Activated naive CD8-positive, alpha-beta T cell treated with anti-CD3 and anti-CD28 coated beads for 36 hours (primary cell): Measurements from ENCODE around the gene CLBA1. TPM values are rescaled to one million over a fixed set of nuclear protein-coding genes. Genes with fewer than 3 reads are reported as not detected.
"Not testable (repeated sequence)": the region's sequence is repeated elsewhere in the genome, so short reads cannot be mapped to it uniquely, and the experiment has no call there.

Experiments used
- DNase-seq: peaks from one replicate; pipeline ENCODE4 v3.0.0; 2021
- H3K27ac Mint-ChIP-seq: one replicate; pipeline ENCODE4 v1.8.0; 2022; ENCODE audit warnings: mild to moderate bottlenecking, moderate library complexity, mixed read lengths
- H3K27me3 Mint-ChIP-seq: one replicate; pipeline ENCODE4 v1.8.0; 2022; ENCODE audit warnings: mild to moderate bottlenecking, mixed read lengths
- H3K36me3 Mint-ChIP-seq: one replicate; pipeline ENCODE4 v1.8.0; 2021; ENCODE audit warnings: mild to moderate bottlenecking, mixed read lengths
- H3K4me1 Mint-ChIP-seq: one replicate; pipeline ENCODE4 v1.8.0; 2021; ENCODE audit warnings: mixed read lengths
- H3K4me3 Mint-ChIP-seq: one replicate; pipeline ENCODE4 v1.8.0; 2022; ENCODE audit warnings: mild to moderate bottlenecking, moderate library complexity, mixed read lengths
- H3K9me3 Mint-ChIP-seq: one replicate; pipeline ENCODE4 v1.8.0; 2022; ENCODE audit warnings: mixed read lengths
- total RNA-seq, 2 experiments: library from RNA; stranded (reverse); gene quantifications; one replicate each; pipeline ENCODE4 v1.2.3, GENCODE V29; 2021

CLBA1 gene
- total RNA-seq = 1 to 10 TPM; 1.5 to 1.9 TPM

DNA sequence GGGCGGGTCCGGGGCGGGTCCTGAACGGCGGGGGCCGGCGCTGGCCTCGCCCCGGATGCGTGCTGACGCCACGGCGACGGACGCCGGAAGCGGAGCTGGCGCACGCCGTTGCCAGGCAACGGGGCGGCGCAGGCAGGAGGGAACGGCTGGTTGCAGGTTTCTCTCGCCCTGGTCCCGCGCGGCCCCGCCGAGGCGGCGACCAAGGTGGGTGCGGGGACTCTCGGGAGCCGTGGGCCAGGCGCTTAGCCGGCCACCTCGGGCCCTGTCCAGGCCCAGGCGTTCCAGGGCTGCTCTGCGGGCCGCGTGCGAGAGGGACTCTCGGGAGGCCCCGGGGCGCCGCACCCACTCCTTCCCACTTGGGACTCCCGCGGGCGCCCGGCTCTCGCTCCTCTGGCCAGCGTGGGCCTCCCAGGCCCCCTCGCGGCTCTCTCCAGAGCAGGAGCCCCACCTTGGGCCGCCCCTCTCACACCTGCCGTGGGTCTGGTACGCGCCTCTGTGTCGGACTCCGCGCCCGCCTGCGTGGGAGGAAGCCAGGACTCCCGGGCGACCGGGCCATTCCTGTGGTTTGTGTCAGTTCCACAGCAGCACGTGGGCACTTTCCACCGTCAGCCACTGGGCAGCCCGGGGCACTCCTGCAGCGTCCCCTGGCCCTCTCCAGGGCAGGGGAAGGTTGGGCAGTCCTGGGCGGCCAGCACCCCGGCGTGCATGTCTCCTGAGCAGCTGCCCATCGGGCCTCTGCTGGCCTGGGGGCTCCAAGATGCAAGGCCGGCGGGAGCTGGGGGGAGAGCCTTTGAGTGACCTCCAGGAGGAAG, at the start of gene CLBA1:
Gene CLBA1 (plus strand): TSS at position 114 of the 812 bp plus-strand sequence. CDS start 644 bp downstream, at position 758.
- no peaks in the 10 kb centered on the region for H3K4me1 Mint-ChIP-seq
- no peaks in the 10 kb centered on the region for H3K36me3 Mint-ChIP-seq
- H3K27ac Mint-ChIP-seq = peak within 1 kb of the TSS; percentile 54
- H3K27me3 Mint-ChIP-seq = no peaks in the 10 kb centered on the region
- no peaks in the 10 kb centered on the region for H3K9me3 Mint-ChIP-seq
- peak within 1 kb of the TSS; percentile 69 for H3K4me3 Mint-ChIP-seq
- DNase-seq = peak; percentile 92

- DNase-seq = no peak
- Mint-ChIP-seq H3K27ac (no peak overlapping the region), H3K36me3 (no peaks in the 10 kb centered on the region), H3K4me1 (no peaks in the 10 kb centered on the region), H3K27me3 (peaks cover 29% of the 10 kb centered on the region), H3K4me3 (no peak overlapping the region), H3K9me3 (no peaks in the 10 kb centered on the region)
Observed at GRCh38 chr14:104935955-104936354, 49.6 kb upstream of the CLBA1 start.

DNA sequence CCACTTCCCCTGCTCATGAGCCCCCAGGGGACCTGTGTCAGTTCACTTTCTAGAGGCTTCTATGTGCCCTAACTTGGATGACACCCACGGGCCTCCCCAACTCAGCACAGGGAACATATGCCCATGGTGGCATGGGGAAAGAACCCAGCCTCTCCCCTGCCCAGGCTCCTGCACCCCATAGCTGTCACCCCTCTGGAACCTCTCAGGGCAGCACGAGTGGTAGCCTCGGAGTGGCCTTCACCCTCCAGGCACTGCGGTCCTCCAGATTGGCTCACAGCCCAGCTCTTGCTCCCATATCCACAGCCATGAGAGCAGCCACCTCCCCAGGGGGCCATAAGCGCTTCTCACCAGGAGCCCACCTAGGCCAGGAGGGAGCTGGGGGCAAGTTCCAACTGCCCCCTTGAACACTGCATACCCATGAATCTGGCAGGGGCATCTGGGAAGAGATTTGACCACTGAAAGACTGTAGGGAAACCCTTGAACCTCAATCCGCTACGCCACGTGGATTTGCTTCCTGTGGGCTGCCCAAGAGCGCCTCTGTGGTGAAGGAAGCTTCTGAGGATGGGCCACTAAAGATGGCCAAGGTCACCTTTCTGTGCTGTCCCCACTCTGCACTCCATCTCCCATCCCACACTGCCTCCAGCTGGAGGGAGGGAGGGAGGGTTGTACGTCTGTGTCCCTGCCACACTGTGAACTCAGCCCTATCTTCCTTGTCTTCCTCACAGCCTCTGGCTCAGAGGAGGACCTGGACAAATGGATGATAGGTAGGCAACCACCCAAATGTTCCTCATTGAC, 49.0 kb upstream of the CLBA1 start:
- DNase-seq = no peak
- Mint-ChIP-seq H3K27ac (no peak overlapping the region), H3K9me3 (no peaks in the 10 kb centered on the region), H3K4me3 (no peak overlapping the region), H3K4me1 (no peaks in the 10 kb centered on the region), H3K27me3 (peaks cover 29% of the 10 kb centered on the region), H3K36me3 (no peaks in the 10 kb centered on the region)

- Mint-ChIP-seq H3K36me3 (no peaks in the 10 kb centered on the region), H3K9me3 (no peaks in the 10 kb centered on the region), H3K4me1 (no peaks in the 10 kb centered on the region), H3K27me3 (peaks cover 29% of the 10 kb centered on the region), H3K4me3 (no peak overlapping the region), H3K27ac (no peak overlapping the region)
- DNase-seq = no peak
Observed at GRCh38 chr14:104937161-104937560, 48.4 kb upstream of the CLBA1 start.

- Mint-ChIP-seq H3K4me1 (no peaks in the 10 kb centered on the region), H3K4me3 (no peak overlapping the region), H3K27ac (no peak overlapping the region), H3K27me3 (peaks cover 29% of the 10 kb centered on the region), H3K36me3 (no peaks in the 10 kb centered on the region), H3K9me3 (no peaks in the 10 kb centered on the region)
- DNase-seq = no peak
Observed at GRCh38 chr14:104937694-104938365, 47.8 kb upstream of the CLBA1 start.

DNA sequence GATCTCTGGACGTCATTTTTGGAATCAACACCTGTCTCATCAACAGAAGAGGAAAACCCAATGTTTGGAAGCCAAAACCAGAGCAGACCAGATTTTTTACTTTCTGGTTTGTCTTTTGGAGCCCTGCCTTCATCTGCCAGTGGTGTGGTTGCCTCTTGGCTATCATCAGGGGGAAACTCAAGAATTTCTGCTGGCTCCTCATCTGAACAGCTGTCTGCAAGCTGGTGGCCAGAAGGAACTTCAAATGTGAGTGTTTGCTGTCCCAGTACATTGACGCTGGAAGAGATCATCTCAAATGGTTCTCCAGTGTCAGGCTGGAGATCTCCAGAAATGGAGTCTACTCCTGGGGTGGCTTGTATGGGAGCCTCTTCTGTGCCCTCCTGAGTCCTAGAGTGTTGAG, 47.2 kb upstream of the CLBA1 start:
- H3K4me1 Mint-ChIP-seq = no peaks in the 10 kb centered on the region
- H3K4me3 Mint-ChIP-seq = no peak overlapping the region
- DNase-seq = no peak
- peaks cover 29% of the 10 kb centered on the region for H3K27me3 Mint-ChIP-seq
- H3K27ac Mint-ChIP-seq = no peak overlapping the region
- H3K36me3 Mint-ChIP-seq = no peaks in the 10 kb centered on the region
- H3K9me3 Mint-ChIP-seq = no peaks in the 10 kb centered on the region

- H3K36me3 Mint-ChIP-seq = no peaks in the 10 kb centered on the region
- H3K9me3 Mint-ChIP-seq = no peaks in the 10 kb centered on the region
- no peak overlapping the region for H3K4me3 Mint-ChIP-seq
- no peak overlapping the region for H3K27ac Mint-ChIP-seq
- DNase-seq = no peak
- peaks cover 28% of the 10 kb centered on the region for H3K27me3 Mint-ChIP-seq
- no peaks in the 10 kb centered on the region for H3K4me1 Mint-ChIP-seq
Observed at GRCh38 chr14:104938960-104939359, 46.6 kb upstream of the CLBA1 start.

GRCh38 chr14:104939666-104940410, 45.8 kb upstream of the CLBA1 start:
- Mint-ChIP-seq H3K9me3 (no peaks in the 10 kb centered on the region), H3K27me3 (peaks cover 19% of the 10 kb centered on the region), H3K4me3 (no peak overlapping the region), H3K27ac (no peak overlapping the region), H3K36me3 (no peaks in the 10 kb centered on the region), H3K4me1 (no peaks in the 10 kb centered on the region)
- DNase-seq = no peak

DNA sequence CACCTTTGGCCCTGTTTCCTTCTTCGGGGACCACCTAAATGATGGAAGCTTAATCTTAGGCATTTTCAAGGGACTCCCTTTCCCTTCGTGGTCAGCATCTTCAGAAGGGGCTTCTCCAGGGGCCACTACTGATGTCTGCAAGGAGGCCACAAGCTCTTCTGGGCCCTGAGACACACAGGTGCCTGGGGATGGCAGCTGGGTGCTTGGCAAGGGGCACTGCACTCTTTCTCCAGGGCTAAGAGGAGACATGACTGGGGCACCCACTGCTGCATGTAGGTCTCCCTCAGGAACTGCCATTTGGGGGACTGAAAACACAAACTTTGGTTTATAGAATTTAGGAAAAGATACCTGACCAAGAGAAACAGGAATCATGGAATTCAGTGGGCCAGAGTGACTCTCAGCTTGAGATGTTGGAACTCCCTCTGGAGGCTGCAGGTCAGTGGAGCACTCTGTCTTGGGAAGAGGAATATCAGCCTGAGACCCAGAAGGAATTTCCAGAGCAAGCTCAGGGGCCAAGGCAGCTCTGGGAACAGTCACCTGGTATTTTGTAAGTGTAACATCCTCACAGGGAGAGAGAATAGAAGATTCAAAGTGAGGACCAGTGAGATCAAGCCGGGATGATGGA, 45.0 kb upstream of the CLBA1 start:
- H3K27ac Mint-ChIP-seq = no peak overlapping the region
- no peaks in the 10 kb centered on the region for H3K4me1 Mint-ChIP-seq
- peaks cover 15% of the 10 kb centered on the region for H3K27me3 Mint-ChIP-seq

GRCh38 chr14:104941508-104942365, 43.9 kb upstream of the CLBA1 start:
- no peaks in the 10 kb centered on the region for H3K9me3 Mint-ChIP-seq
- no peak for DNase-seq
- no peaks in the 10 kb centered on the region for H3K4me1 Mint-ChIP-seq
- no peak overlapping the region for H3K4me3 Mint-ChIP-seq
- H3K27ac Mint-ChIP-seq = no peak overlapping the region
- peaks cover 12% of the 10 kb centered on the region for H3K27me3 Mint-ChIP-seq
- H3K36me3 Mint-ChIP-seq = no peaks in the 10 kb centered on the region

More for the DNA sequence above, 45.0 kb upstream of the CLBA1 start:
- Mint-ChIP-seq H3K36me3 (no peaks in the 10 kb centered on the region), H3K4me3 (no peak overlapping the region), H3K9me3 (no peaks in the 10 kb centered on the region)
- DNase-seq = no peak

DNA sequence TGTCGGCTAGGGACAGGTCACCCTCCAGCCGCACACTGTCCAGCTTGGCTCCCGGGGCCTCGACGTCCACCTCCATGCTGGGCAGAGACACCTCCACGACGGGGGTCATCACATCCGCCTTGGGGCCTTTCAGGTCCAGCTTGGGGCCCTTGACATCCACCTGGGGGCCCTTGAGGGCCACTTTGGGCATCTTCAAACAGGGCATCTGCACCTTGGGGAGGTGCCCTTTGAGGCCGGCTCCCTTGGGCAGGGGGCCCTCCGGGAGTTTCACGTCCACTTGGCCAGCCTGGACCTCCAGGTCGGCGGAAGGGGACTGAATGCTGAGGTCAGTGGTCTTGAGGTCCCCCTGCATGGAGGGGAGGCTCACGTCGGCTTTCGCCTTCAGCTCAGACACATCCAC, 43.0 kb upstream of the CLBA1 start:
- DNase-seq = no peak
- Mint-ChIP-seq H3K27ac (no peak overlapping the region), H3K4me3 (no peak overlapping the region), H3K4me1 (no peaks in the 10 kb centered on the region), H3K9me3 (no peaks in the 10 kb centered on the region), H3K27me3 (peaks cover 10% of the 10 kb centered on the region), H3K36me3 (no peaks in the 10 kb centered on the region)

DNA sequence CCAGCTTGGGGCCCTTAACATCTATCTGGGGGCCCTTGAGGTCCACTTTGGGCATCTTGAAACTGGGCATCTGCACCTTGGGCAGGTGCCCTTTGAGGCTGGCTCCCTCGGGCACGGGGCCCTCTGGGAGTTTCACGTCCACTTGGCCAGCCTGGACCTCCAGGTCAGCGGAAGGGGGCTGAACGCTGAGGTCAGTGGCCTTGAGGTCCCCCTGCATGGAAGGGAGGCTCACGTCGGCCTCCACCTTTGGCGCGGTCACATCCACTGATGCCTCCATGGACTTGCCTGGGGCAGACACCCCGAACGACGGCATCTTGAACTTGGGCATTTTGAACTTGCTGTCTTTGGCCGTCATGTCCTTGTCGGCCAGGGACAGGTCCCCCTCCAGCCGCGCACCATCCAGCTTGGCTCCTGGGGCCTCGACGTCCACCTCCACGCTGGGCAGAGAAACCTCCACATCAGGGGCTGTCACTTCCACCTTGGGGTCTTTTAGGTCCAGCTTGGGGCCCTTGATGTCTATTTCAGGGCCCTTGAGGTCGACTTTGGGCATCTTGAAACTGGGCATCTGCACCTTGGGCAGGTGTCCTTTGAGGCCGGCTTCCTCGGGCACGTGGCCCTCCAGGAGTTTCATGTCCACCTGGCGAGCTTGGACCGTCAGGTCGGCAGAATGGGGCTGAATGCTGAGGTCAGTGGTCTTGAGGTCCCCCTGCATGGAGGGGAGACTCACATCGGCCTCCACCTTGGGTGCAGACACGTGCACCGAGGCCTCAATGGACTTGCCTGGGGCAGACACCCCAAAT, 42.2 kb upstream of the CLBA1 start:
- not testable (repeated sequence) for H3K27me3 Mint-ChIP-seq, H3K27ac Mint-ChIP-seq, DNase-seq, H3K4me1 Mint-ChIP-seq, H3K9me3 Mint-ChIP-seq, H3K4me3 Mint-ChIP-seq, H3K36me3 Mint-ChIP-seq

- not testable (repeated sequence) for H3K27ac Mint-ChIP-seq, H3K4me3 Mint-ChIP-seq, DNase-seq, H3K4me1 Mint-ChIP-seq, H3K36me3 Mint-ChIP-seq, H3K9me3 Mint-ChIP-seq, H3K27me3 Mint-ChIP-seq
Observed at GRCh38 chr14:104944016-104944308, 41.6 kb upstream of the CLBA1 start.
